ENCODE results near the gene CRYGB. TPM values are rescaled to one million over a fixed set of nuclear protein-coding genes. Genes with fewer than 3 reads are reported as not detected.

CRYGB gene
- total and polyA plus RNA-seq, 2 donors = not detected

GRCh38 chr2:208175069-208175839 lies 29.3 kb upstream of the CRYGB start:
- peak; percentile 59 for DNase-seq (ENCODE audit: extremely low spot score)
- H3K36me3 ChIP-seq (ENCODE audit: insufficient read depth) = no peaks in the 10 kb centered on the region
- no peak overlapping the region for H3K27ac ChIP-seq (ENCODE audit: low read depth)
- no peaks in the 10 kb centered on the region for H3K4me1 ChIP-seq (ENCODE audit: insufficient read depth)
- no peak overlapping the region for H3K4me3 ChIP-seq (ENCODE audit: low read depth, low read length)
- WGBS = 44% methylated on average over 21 of the region's 21 CpGs

DNA sequence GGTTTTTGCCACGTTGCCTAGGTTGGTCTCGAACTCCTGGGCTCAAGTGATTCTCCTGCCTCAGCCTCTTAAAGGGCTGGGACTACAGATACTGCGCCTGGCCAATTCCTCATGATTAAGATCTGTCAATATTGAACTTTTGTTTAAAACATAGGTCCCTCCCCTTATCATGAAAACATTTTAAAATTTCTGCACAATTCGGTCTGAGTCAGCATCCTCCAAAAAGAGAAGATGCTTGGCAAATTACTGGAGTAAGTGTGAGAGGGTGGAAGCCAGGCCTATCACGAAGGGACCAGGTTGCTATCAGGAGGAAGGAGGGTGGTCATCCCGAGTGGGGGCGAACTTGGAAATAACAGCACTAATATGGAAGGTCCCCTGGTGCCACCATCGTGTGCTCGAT lies 28.2 kb upstream of the CRYGB start:
- DNase-seq (ENCODE audit: extremely low spot score) = no peak
- no peaks in the 10 kb centered on the region for H3K36me3 ChIP-seq (ENCODE audit: insufficient read depth)
- no peak overlapping the region for H3K4me3 ChIP-seq (ENCODE audit: low read depth, low read length)
- 88% methylated on average over 9 of the region's 9 CpGs for WGBS
- no peaks in the 10 kb centered on the region for H3K4me1 ChIP-seq (ENCODE audit: insufficient read depth)
- no peak overlapping the region for H3K27ac ChIP-seq (ENCODE audit: low read depth)

DNA sequence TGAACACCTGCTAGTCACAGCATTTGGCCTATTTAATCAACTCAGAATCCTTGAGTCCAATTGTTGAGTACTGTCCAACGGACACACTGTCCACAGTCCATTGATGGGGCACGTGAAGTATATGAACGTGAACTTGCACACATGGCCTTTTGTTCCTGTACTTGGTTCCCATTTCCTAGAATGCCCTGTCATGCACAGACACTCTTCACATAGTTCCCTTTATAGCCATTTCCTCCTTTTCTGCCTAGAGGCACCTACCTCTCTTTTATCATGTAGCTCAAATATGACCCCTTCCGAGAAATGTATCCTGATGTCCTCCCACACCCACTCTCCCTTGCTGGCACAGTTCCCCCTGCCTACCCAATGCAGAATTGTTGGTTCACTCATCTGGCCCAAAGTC lies 26.2 kb upstream of the CRYGB start:
- H3K27ac ChIP-seq (ENCODE audit: low read depth) = no peak overlapping the region
- no peaks in the 10 kb centered on the region for H3K36me3 ChIP-seq (ENCODE audit: insufficient read depth)
- no peaks in the 10 kb centered on the region for H3K4me1 ChIP-seq (ENCODE audit: insufficient read depth)
- no peak overlapping the region for H3K4me3 ChIP-seq (ENCODE audit: low read depth, low read length)
- 70% methylated on average over 4 of the region's 4 CpGs for WGBS
- no peak for DNase-seq (ENCODE audit: extremely low spot score)

DNA sequence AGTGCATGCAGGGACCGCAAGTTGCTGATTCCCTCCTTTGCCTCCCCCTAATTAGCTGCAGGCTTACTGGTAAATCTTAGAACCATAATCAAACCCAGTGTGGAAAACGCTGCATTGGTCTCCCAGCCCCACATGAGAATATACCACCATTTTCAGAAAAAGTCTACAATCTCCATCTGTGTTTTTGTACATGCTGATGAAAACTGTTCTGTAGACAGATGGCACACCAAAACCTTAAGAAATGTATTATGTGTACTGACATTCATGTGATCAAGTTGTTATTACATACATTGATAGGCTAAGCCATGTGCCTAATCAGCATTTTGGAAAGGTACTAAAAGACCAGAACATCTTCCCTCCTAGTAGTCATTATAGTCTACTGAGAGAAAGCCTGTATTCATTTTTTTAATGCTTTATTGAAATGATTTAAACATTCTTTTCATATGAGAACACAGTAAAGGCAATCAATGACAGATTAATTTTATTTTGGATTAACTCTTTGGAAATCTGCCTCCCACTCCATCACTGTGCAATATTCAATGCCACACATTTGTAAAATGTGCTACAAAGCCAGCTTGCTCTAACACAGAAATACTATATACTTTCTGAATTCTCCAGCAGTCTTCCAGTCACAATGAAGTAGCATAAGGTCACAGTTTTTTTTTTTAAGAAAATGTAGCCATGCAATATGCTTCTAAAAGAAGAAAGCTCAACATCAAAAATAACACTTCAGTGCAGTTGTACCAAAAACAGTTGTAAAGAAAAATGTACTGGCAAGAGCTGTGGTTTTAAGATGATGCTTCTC lies 19.2 kb upstream of the CRYGB start:
- no peaks in the 10 kb centered on the region for H3K36me3 ChIP-seq (ENCODE audit: insufficient read depth)

DNA sequence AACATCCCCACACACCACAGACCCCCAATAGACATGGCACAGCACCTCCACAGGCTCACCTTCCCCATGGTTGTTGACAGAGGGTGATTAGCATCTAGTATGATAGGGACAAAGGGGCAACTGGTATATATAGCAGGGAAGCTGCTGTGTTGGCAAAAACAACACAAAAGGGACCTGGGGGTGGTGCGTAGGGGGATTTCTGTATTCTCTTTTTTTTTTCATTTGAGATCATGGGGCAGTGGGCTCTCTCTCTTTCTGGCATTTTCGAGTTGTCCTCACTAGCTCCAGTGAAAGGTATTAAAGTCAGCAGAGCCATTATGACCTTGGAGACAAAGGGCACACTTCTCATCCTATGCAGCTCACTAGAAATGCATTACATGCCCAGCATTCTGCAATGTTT lies 17.5 kb upstream of the CRYGB start, which contains the start of gene CRYGA:
CRYGA (minus strand) TSS at position 101 of the 400 bp plus-strand sequence; CDS start at position 68, 33 bp downstream.
- 80% methylated on average over 2 of the region's 2 CpGs for WGBS
- Histone ChIP-seq H3K4me1 (ENCODE audit: insufficient read depth) (no peaks in the 10 kb centered on the region), H3K36me3 (ENCODE audit: insufficient read depth) (no peaks in the 10 kb centered on the region), H3K4me3 (ENCODE audit: low read depth, low read length) (no peak within 1 kb of the TSS), H3K27ac (ENCODE audit: low read depth) (no peak within 1 kb of the TSS)
- no peak for DNase-seq (ENCODE audit: extremely low spot score)

More for the DNA sequence above, 19.2 kb upstream of the CRYGB start:
- no peak overlapping the region for H3K27ac ChIP-seq (ENCODE audit: low read depth)
- no peak for DNase-seq (ENCODE audit: extremely low spot score)
- H3K4me1 ChIP-seq (ENCODE audit: insufficient read depth) = no peaks in the 10 kb centered on the region
- WGBS = 76% methylated on average over 2 of the region's 2 CpGs
- no peak overlapping the region for H3K4me3 ChIP-seq (ENCODE audit: low read depth, low read length)

GRCh38 chr2:208156439-208156838 lies 10.5 kb upstream of the CRYGB start:
- H3K27ac ChIP-seq (ENCODE audit: low read depth) = no peak overlapping the region
- H3K4me1 ChIP-seq (ENCODE audit: insufficient read depth) = no peaks in the 10 kb centered on the region
- H3K36me3 ChIP-seq (ENCODE audit: insufficient read depth) = no peaks in the 10 kb centered on the region
- no peak overlapping the region for H3K4me3 ChIP-seq (ENCODE audit: low read depth, low read length)
- DNase-seq (ENCODE audit: extremely low spot score) = no peak
- 85% methylated on average over 2 of the region's 2 CpGs for WGBS

DNA sequence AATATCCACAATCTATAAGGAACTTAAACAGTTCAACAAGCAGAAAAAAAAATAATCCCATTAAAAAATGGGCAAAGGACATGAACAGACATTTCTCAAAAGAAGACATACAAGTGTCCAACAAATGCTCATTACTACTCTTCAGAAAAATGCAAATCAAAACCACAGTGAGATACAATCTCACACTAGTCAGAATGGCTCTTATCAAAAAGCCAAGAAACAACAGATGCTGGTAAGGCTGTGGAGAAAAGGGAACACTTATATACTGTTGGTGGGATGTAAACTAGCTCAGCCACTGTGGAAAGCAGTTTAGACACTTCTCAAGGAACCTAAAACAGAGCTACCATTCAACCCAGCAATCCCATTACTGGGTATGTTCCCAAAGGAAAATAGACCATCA lies 7.2 kb upstream of the CRYGB start:
- Histone ChIP-seq H3K36me3 (ENCODE audit: insufficient read depth) (no peaks in the 10 kb centered on the region), H3K4me3 (ENCODE audit: low read depth, low read length) (no peak overlapping the region), H3K4me1 (ENCODE audit: insufficient read depth) (no peaks in the 10 kb centered on the region), H3K27ac (ENCODE audit: low read depth) (no peak overlapping the region)
- no peak for DNase-seq (ENCODE audit: extremely low spot score)

DNA sequence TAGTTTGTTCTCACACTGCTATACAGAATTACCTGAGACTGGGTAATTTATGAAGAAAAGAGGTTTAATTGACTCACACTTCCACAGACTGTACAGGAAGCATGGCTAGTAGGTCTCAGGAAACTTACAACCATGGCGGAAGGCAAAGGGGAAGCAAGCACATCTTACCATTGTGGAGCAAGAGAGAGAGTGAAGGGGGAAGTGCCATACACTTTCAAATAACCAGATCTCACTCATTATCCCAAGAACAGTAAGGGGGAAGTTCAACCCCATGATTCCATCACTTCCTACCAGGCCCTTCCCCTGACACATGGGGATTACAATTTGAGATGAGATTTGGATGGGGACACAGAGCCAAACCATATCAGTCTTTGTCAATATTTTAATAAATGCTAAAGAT lies 5.0 kb upstream of the CRYGB start:
- WGBS = 85% methylated on average over 1 of the region's 1 CpG
- H3K27ac ChIP-seq (ENCODE audit: low read depth) = no peak overlapping the region
- H3K36me3 ChIP-seq (ENCODE audit: insufficient read depth) = no peaks in the 10 kb centered on the region
- no peak overlapping the region for H3K4me3 ChIP-seq (ENCODE audit: low read depth, low read length)
- H3K4me1 ChIP-seq (ENCODE audit: insufficient read depth) = no peaks in the 10 kb centered on the region
- DNase-seq (ENCODE audit: extremely low spot score) = no peak

GRCh38 chr2:208150094-208150493 lies 4.1 kb upstream of the CRYGB start:
- Histone ChIP-seq H3K27ac (ENCODE audit: low read depth) (no peak overlapping the region), H3K36me3 (ENCODE audit: insufficient read depth) (no peaks in the 10 kb centered on the region), H3K4me1 (ENCODE audit: insufficient read depth) (no peaks in the 10 kb centered on the region), H3K4me3 (ENCODE audit: low read depth, low read length) (no peak overlapping the region)
- DNase-seq (ENCODE audit: extremely low spot score) = no peak

DNA sequence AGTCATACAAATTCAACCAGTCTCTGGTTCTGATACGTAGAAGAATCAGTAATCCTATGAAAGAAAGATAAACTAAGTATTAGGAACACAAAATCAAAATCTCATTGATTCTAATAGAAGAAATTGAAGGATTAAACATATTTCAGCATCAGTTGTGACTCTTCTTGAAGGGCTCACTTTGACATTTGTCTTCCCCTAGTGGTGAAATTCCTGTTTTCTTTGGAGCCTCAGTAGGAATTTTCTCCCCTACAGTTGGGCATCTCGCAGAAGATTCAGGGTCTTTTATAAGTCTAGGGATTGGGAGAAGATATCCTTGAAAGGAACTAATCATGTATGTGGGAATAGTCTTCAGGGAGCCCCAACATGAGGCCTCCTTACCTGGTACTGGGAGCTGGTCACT lies 2.8 kb upstream of the CRYGB start:
- Histone ChIP-seq H3K4me3 (ENCODE audit: low read depth, low read length) (no peak overlapping the region), H3K4me1 (ENCODE audit: insufficient read depth) (no peaks in the 10 kb centered on the region), H3K36me3 (ENCODE audit: insufficient read depth) (no peaks in the 10 kb centered on the region), H3K27ac (ENCODE audit: low read depth) (no peak overlapping the region)
- 80% methylated on average over 2 of the region's 2 CpGs for WGBS
- no peak for DNase-seq (ENCODE audit: extremely low spot score)

GRCh38 chr2:208147759-208148158 lies 1.8 kb upstream of the CRYGB start:
- WGBS = 82% methylated on average over 3 of the region's 3 CpGs

GRCh38 chr2:208147008-208147407 lies 1.1 kb upstream of the CRYGB start:
- Histone ChIP-seq H3K4me3 (ENCODE audit: low read depth, low read length) (no peak overlapping the region), H3K4me1 (ENCODE audit: insufficient read depth) (no peaks in the 10 kb centered on the region), H3K27ac (ENCODE audit: low read depth) (no peak overlapping the region), H3K36me3 (ENCODE audit: insufficient read depth) (no peaks in the 10 kb centered on the region)
- DNase-seq (ENCODE audit: extremely low spot score) = no peak

More at GRCh38 chr2:208147759-208148158, 1.8 kb upstream of the CRYGB start:
- DNase-seq (ENCODE audit: extremely low spot score) = no peak
- Histone ChIP-seq H3K4me1 (ENCODE audit: insufficient read depth) (no peaks in the 10 kb centered on the region), H3K27ac (ENCODE audit: low read depth) (no peak overlapping the region), H3K36me3 (ENCODE audit: insufficient read depth) (no peaks in the 10 kb centered on the region), H3K4me3 (ENCODE audit: low read depth, low read length) (no peak overlapping the region)

- Histone ChIP-seq H3K27ac (ENCODE audit: low read depth) (no peak overlapping the region), H3K36me3 (ENCODE audit: insufficient read depth) (no peaks in the 10 kb centered on the region), H3K4me3 (ENCODE audit: low read depth, low read length) (no peak overlapping the region), H3K4me1 (ENCODE audit: insufficient read depth) (no peaks in the 10 kb centered on the region)
- no peak for DNase-seq (ENCODE audit: extremely low spot score)
- WGBS = 79% methylated on average over 14 of the region's 14 CpGs
Observed at GRCh38 chr2:208142925-208143799, 2.8 kb downstream of the CRYGB start.
